Parathyroid adenoma (tissue), 2 donors: ENCODE measurements around the gene HDHD5.

Experiments used
- H2AFZ ChIP-seq: fragments of 300-600 bp; sonication (generic); one replicate; pipeline ENCODE4 v1.7.0; 2017; ENCODE audit warnings: antibody characterized with exemption, mild to moderate bottlenecking
- H3K27ac ChIP-seq: fragments of 300-600 bp; sonication (generic); one replicate; pipeline ENCODE4 v1.7.0; 2017
- H3K27me3 ChIP-seq: fragments of 300-600 bp; sonication (generic); one replicate; pipeline ENCODE4 v1.7.0; 2017; ENCODE audit warnings: low read length; ENCODE audit not compliant: control insufficient read depth, insufficient read depth
- H3K36me3 ChIP-seq: fragments of 300-600 bp; sonication (generic); one replicate; pipeline ENCODE4 v1.7.0; 2017; ENCODE audit warnings: low read length; ENCODE audit not compliant: control insufficient read depth, insufficient read depth
- H3K4me1 ChIP-seq: fragments of 300-600 bp; sonication (generic); one replicate; pipeline ENCODE4 v1.7.0; 2017; ENCODE audit warnings: control low read depth
- H3K4me2 ChIP-seq: fragments of 300-600 bp; sonication (generic); one replicate; pipeline ENCODE4 v1.7.0; 2017; ENCODE audit warnings: low read length
- H3K4me3 ChIP-seq: fragments of 300-600 bp; sonication (generic); one replicate; pipeline ENCODE4 v1.7.0; 2017; ENCODE audit warnings: low read depth, low read length
- H3K79me2 ChIP-seq: fragments of 300-600 bp; sonication (generic); one replicate; pipeline ENCODE4 v1.7.0; 2017; ENCODE audit warnings: control low read depth
- H3K9ac ChIP-seq: fragments of 300-600 bp; sonication (generic); one replicate; pipeline ENCODE4 v1.7.0; 2017; ENCODE audit warnings: mild to moderate bottlenecking
- H3K9me3 ChIP-seq: fragments of 300-600 bp; sonication (generic); one replicate; pipeline ENCODE4 v1.7.0; 2017; ENCODE audit warnings: low read length; ENCODE audit not compliant: control insufficient read depth
- TF ChIP-seq, protein P1 (sequence below): fragments of 300-600 bp; sonication (generic); IDR thresholded peaks from one replicate; pipeline ENCODE4 v1.7.0; 2017; ENCODE audit warnings: antibody characterized with exemption, mild to moderate bottlenecking
- donor health status: primary hyperparathyroidism.

Gene HDHD5

DNA sequence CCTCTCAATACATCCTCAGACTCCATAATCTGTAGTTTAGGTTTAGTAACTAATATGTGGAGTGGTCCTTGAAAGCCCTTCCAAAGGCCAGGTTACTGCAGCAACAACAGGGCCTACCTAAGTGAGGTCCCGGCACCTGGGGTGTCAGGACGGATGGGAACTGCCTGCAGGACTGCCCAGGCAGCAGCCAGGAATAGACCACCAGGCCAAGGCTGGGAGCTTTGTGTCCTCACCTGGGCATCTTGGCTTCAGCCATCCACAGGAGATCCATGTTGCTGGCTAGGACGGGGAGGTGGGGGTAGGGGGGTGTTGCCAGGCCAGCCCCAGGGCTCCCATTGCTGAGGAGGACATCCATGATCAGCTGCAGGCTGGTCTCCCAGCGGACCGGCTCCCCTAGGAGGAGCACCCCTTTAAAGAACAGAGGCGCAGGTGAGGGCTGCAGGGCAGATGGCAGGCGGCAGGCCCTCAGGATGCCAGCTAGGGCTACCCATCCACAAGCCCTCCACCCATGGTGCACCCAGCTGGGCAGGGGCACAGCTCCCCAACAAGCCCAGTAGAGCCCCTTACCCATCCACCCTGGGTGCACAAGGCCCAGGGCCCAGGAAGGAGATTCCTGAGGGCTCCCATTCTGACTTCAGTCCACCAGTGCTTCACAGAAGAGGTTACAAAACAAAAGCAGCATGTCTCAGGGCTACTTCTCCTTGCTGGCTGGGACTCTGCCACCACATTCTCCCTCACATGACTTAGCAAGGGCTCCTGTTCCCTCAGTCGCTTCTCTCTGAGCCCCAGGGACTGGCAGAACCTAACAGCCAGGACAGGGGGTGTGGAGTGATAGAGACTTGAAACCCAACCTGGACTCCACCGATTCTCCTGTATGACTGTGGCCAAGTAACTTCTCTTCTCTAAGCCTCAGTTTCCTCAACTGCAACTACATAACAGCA, 18.0 kb downstream of the HDHD5 start:
- H3K27ac ChIP-seq, result no peak overlapping the region
- H3K36me3 ChIP-seq, result no peaks in the 10 kb centered on the region
- H2AFZ ChIP-seq, result no peak overlapping the region
- H3K4me1 ChIP-seq, result no peaks in the 10 kb centered on the region
- no peak overlapping the region for H3K4me3 ChIP-seq
- no peak overlapping the region for H3K9ac ChIP-seq
- no peaks in the 10 kb centered on the region for H3K79me2 ChIP-seq
- H3K27me3 ChIP-seq, result no peaks in the 10 kb centered on the region
- TF ChIP-seq, protein P1, sequence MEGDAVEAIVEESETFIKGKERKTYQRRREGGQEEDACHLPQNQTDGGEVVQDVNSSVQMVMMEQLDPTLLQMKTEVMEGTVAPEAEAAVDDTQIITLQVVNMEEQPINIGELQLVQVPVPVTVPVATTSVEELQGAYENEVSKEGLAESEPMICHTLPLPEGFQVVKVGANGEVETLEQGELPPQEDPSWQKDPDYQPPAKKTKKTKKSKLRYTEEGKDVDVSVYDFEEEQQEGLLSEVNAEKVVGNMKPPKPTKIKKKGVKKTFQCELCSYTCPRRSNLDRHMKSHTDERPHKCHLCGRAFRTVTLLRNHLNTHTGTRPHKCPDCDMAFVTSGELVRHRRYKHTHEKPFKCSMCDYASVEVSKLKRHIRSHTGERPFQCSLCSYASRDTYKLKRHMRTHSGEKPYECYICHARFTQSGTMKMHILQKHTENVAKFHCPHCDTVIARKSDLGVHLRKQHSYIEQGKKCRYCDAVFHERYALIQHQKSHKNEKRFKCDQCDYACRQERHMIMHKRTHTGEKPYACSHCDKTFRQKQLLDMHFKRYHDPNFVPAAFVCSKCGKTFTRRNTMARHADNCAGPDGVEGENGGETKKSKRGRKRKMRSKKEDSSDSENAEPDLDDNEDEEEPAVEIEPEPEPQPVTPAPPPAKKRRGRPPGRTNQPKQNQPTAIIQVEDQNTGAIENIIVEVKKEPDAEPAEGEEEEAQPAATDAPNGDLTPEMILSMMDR, result no peak
- H3K4me2 ChIP-seq, result no peak overlapping the region
- H3K9me3 ChIP-seq, result no peaks in the 10 kb centered on the region

DNA sequence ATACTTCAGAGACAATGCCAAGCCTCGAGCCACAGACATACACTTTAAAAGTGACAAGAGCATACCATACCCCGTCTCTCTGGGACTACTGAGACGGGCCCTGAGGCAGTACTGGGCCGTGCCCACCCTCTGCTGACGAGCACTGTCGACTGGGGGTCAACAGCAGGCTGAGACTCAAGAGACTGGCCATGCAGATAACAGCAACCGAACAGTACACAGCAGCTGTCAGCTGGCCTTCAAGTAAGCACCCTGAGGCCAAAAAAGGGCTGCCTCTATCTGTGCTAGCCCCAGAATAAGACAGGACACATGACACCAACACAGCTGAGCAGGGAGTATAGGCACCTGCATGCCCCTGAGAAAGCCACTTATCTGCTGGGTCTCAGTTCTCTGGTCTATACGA, 19.1 kb downstream of the HDHD5 start:
- no peaks in the 10 kb centered on the region for H3K4me1 ChIP-seq
- no peaks in the 10 kb centered on the region for H3K36me3 ChIP-seq
- no peak overlapping the region for H3K4me3 ChIP-seq
- no peaks in the 10 kb centered on the region for H3K79me2 ChIP-seq
- no peak overlapping the region for H3K9ac ChIP-seq
- H3K4me2 ChIP-seq, result no peak overlapping the region
- H2AFZ ChIP-seq, result no peak overlapping the region
- TF ChIP-seq, protein P1, result no peak
- no peaks in the 10 kb centered on the region for H3K27me3 ChIP-seq
- no peaks in the 10 kb centered on the region for H3K9me3 ChIP-seq
- no peak overlapping the region for H3K27ac ChIP-seq

DNA sequence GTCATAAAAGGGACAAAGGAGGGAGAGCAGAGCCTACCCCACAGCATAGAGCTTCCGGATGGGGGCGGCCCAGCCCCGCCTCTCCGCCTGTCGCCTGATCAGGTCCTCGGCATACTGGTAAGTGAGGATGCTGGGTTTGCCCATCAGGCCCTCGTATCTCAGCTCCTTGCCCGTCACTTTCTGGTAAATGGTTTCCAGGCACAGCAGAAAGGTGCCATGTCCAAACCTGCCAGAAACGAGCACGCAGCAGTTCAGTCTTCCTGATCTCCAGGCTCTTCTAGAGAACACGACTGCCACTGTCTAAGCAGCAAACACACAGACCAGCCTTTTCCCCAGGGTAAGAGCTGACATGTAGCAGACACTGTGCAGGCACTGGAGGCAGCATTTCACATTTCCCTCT, 20.6 kb downstream of the HDHD5 start:
- H3K4me2 ChIP-seq, result no peak overlapping the region
- no peaks in the 10 kb centered on the region for H3K79me2 ChIP-seq
- H3K36me3 ChIP-seq, result no peaks in the 10 kb centered on the region
- H3K27ac ChIP-seq, result no peak overlapping the region
- H3K27me3 ChIP-seq, result no peaks in the 10 kb centered on the region
- TF ChIP-seq, protein P1, result no peak
- H3K4me3 ChIP-seq, result no peak overlapping the region
- H3K9ac ChIP-seq, result no peak overlapping the region
- no peaks in the 10 kb centered on the region for H3K9me3 ChIP-seq
- no peak overlapping the region for H2AFZ ChIP-seq
- H3K4me1 ChIP-seq, result no peaks in the 10 kb centered on the region

DNA sequence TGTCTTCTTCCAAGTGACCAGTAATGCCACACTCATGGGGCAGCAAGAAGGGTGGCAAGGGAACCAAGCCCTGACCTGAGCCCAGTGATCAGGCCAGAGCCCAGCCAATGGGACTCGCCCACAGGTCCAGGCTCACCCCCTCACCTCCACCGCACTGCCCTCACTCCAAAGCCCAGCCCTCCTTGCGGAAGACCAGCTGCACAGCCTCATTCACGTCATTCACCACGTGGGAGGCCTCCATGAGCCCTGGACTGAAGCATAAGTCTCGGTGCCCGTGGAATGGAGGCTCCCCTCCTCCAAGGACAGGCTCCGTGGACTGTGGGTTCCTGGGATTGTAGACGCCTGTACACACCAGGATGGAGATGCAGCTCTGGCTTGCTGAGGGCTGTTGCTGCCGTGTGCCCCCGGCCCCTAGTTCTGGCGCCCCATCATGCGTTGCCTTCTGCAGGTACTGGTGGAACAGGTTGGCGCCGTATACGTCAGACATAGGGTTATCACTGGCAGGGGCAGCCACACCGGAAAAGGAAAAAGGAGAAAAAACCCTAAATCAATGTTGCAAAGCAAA, 21.1 kb downstream of the HDHD5 start:
- Histone ChIP-seq H3K27ac (no peak overlapping the region), H3K27me3 (no peaks in the 10 kb centered on the region), H3K9ac (no peak overlapping the region), H3K4me2 (no peak overlapping the region), H3K9me3 (no peaks in the 10 kb centered on the region), H3K36me3 (no peaks in the 10 kb centered on the region), H2AFZ (no peak overlapping the region), H3K79me2 (no peaks in the 10 kb centered on the region), H3K4me3 (no peak overlapping the region), H3K4me1 (no peaks in the 10 kb centered on the region)
- TF ChIP-seq, protein P1, result no peak
